HEK293T (cell line): ENCODE results near the gene MXD1.

Source experiments
- CTCF ChIA-PET: fragments of 350-600 bp; formaldehyde crosslinking; extraction: SDS; loops from one replicate; lab custom pipeline; 2021; ENCODE audit warnings: antibody characterized with exemption, inconsistent platforms; lab: Yijun Ruan, JAX
- POLR2A ChIA-PET: fragments of 350-600 bp; formaldehyde crosslinking; extraction: SDS; loops from one replicate; lab custom pipeline; 2020; ENCODE audit warnings: antibody characterized with exemption, inconsistent platforms; lab: Yijun Ruan, JAX
- DNase-seq: peaks from one replicate; pipeline ENCODE4 v3.0.0; 2012; ENCODE audit warnings: mixed read lengths; ENCODE audit errors: extremely low spot score
- ARNT ChIP-seq: fragments of 450-650 bp; IDR thresholded peaks from 2 replicates; pipeline ENCODE4 v1.6.1; 2017; ENCODE audit warnings: mild to moderate bottlenecking
- BHLHE40 ChIP-seq: fragments of 450-650 bp; IDR thresholded peaks from 2 replicates; pipeline ENCODE4 v1.6.1; 2016; ENCODE audit warnings: mild to moderate bottlenecking, moderate library complexity, borderline replicate concordance
- CTBP1 ChIP-seq: fragments of 450-650 bp; IDR thresholded peaks from 2 replicates; pipeline ENCODE4 v1.6.1; 2016; ENCODE audit warnings: borderline replicate concordance
- ELF4 ChIP-seq: fragments of 450-650 bp; IDR thresholded peaks from 2 replicates; pipeline ENCODE4 v1.6.1; 2017; ENCODE audit warnings: antibody characterized with exemption
- FOXA1 ChIP-seq: fragments of 450-650 bp; IDR thresholded peaks from 2 replicates; pipeline ENCODE4 v1.6.1; 2016; ENCODE audit warnings: mild to moderate bottlenecking
- FOXK2 ChIP-seq: fragments of 450-650 bp; IDR thresholded peaks from 2 replicates; pipeline ENCODE4 v1.6.1; 2016; ENCODE audit warnings: mild to moderate bottlenecking
- FOXM1 ChIP-seq: fragments of 450-650 bp; IDR thresholded peaks from 2 replicates; pipeline ENCODE4 v1.6.1; 2017; ENCODE audit warnings: mild to moderate bottlenecking, borderline replicate concordance
- HDGF ChIP-seq: fragments of 450-650 bp; IDR thresholded peaks from 2 replicates; pipeline ENCODE4 v1.6.1; 2017; ENCODE audit warnings: antibody characterized with exemption, borderline replicate concordance
- L3MBTL2 ChIP-seq: fragments of 450-650 bp; conservative IDR thresholded peaks from 2 replicates; pipeline ENCODE4 v1.6.1; 2016; ENCODE audit warnings: mild to moderate bottlenecking
- LEF1 ChIP-seq: fragments of 450-650 bp; IDR thresholded peaks from 2 replicates; pipeline ENCODE4 v1.6.1; 2017; ENCODE audit warnings: mild to moderate bottlenecking, borderline replicate concordance
- NFRKB ChIP-seq: fragments of 450-650 bp; IDR thresholded peaks from 2 replicates; pipeline ENCODE4 v1.6.1; 2016; ENCODE audit warnings: mild to moderate bottlenecking, moderate library complexity
- SP1 ChIP-seq: fragments of 450-650 bp; IDR thresholded peaks from 2 replicates; pipeline ENCODE4 v1.6.1; 2017
- SUZ12 ChIP-seq: fragments of 450-650 bp; IDR thresholded peaks from 2 replicates; pipeline ENCODE4 v1.6.1; 2016; ENCODE audit warnings: mild to moderate bottlenecking
- TARDBP ChIP-seq: fragments of 450-650 bp; IDR thresholded peaks from 2 replicates; pipeline ENCODE4 v1.6.1; 2016
- ZNF384 ChIP-seq: fragments of 450-650 bp; IDR thresholded peaks from 2 replicates; pipeline ENCODE4 v1.6.1; 2016
- TF ChIP-seq, protein P1 (sequence below): fragments of 450-650 bp; IDR thresholded peaks from 2 replicates; pipeline ENCODE4 v1.6.1; 2016

The MXD1 gene

DNA sequence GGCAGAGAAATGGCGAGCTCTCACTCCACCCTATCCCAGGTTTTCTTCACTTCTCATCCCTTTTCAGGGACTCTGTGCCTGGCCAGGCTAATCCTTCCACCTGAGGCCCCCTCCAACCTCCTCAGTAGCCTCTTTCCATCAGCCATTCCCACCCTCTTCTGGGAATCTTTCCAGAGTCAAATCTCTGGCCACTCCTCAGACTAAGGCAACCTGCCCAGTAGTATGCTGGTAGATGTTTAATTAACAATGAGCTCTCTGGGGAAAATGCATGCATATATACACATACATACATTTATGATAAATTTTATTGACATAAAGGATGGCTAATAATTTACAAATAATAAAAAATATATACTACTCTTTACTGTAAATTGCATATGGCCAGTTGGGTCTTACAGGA is 57.9 kb downstream of the MXD1 start:
- POLR2A ChIA-PET, result no interaction called here
- TF ChIP-seq SUZ12, result no peak
- TF ChIP-seq TARDBP, result no peak
- TF ChIP-seq CTBP1, result no peak
- TF ChIP-seq HDGF, result no peak
- TF ChIP-seq FOXA1, result no peak
- no peak for TF ChIP-seq LEF1
- no peak for TF ChIP-seq BHLHE40
- no peak for TF ChIP-seq SP1
- TF ChIP-seq NFRKB, result no peak
- no peak for TF ChIP-seq ELF4
- TF ChIP-seq, protein P1, sequence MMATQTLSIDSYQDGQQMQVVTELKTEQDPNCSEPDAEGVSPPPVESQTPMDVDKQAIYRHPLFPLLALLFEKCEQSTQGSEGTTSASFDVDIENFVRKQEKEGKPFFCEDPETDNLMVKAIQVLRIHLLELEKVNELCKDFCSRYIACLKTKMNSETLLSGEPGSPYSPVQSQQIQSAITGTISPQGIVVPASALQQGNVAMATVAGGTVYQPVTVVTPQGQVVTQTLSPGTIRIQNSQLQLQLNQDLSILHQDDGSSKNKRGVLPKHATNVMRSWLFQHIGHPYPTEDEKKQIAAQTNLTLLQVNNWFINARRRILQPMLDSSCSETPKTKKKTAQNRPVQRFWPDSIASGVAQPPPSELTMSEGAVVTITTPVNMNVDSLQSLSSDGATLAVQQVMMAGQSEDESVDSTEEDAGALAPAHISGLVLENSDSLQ, result no peak
- no peak for TF ChIP-seq ARNT
- TF ChIP-seq FOXM1, result no peak
- TF ChIP-seq FOXK2, result no peak
- no peak for TF ChIP-seq L3MBTL2
- no peak for TF ChIP-seq ZNF384
- CTCF ChIA-PET, result no interaction called here
- no peak for DNase-seq

DNA sequence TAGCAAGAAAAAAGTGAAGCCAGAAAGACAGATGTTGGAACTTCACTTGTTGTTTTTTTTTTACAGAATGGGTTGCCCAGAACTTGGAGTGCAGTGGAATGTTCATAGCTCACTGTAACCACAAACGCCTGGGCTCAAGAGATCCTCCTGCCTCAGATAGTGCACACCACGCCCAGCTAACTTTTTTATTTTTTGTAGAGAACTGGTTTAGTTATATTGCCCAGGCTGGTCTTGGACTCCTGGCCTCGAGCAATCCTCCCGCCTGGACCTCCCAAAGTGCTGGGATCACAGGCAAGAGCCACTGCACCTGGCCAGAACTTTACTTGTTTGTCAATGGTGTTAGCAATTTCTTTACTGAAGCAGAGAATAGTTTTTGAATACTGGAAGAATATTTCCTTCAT is 58.4 kb downstream of the MXD1 start:
- TF ChIP-seq FOXA1 (no peak), HDGF (no peak), ARNT (no peak), SP1 (no peak)
- POLR2A ChIA-PET, result no interaction called here
- no peak for DNase-seq
- CTCF ChIA-PET, result no interaction called here

DNA sequence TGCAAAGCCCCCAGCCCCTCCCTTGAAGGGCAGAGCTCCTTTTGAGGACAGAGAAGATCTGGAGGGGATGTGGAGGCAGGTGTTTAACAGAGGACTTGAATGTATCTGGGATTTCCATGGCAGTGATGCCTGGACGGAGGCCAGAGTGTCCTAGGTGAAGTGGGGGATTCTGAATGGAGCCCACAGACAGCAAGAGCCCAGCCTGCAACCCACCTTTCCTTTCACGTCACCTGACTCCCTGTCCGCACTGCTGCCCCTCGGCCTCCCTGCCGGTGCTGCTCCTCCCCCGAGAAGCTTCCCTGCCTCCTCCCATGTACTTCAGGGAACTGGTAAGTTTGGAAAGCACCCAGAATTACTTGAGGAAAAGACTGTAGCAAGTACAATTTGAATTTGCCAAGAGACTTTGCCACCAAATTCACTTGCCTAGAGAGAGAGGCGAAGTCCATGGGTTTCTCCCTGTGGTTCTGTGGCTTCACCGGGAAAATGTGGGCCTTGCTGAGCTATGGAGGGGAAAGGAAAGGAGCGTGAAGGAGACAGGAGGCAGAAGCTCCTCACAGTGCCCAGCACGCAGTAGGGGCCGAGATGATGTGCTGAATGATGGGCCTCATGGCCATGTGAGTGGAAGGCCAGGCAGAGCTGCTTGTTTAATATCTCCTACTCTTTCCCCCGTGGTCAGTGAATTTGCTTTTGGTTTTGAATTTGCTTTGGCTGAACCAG is 60.4 kb downstream of the MXD1 start:
- ChIA-PET POLR2A (no interaction called here), CTCF (interaction anchor here (0.7 kb wide), 1 partner anchor 31 kb away, joined by 3 read pairs; no protein-coding TSS in a partner anchor)
- DNase-seq, result no peak
- TF ChIP-seq, protein P1, result no peak

DNA sequence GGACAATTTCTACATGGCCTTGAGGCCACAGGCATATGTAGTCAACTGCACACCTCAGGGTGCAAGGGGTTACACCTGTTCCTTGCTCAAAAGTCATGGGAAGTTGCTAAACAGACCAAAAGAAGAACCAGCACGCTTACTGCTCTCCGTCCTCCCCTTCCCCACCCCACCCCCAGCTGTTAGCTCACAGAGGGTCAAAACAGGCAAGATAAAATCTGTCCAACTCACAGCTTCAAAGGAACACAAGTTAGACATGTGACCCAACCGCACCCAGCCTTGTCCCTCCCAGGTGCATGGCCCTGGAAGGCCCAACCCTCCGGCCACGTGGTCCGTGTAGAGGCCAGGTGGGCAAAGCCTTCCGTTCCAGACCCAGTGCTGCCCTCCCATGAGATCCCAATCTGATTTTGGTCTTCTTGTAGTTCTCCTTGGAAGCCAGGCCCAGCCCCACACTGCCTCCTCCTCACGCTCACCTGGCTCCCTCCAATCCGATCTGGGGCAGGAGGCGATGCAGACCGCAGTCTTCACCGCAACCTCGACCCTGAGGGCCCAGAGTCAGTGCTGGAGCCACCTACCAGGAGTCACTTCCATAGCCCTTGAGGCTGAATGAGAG is 61.0 kb downstream of the MXD1 start:
- CTCF ChIA-PET, result no interaction called here
- POLR2A ChIA-PET, result no interaction called here
- TF ChIP-seq TARDBP (no peak), SP1 (no peak), FOXA1 (no peak), NFRKB (no peak), ZNF384 (no peak), ELF4 (no peak), FOXM1 (no peak), SUZ12 (no peak), FOXK2 (no peak), CTBP1 (no peak), L3MBTL2 (no peak), ARNT (no peak), HDGF (no peak), BHLHE40 (no peak), LEF1 (no peak)
- TF ChIP-seq, protein P1, result no peak
- DNase-seq, result no peak

DNA sequence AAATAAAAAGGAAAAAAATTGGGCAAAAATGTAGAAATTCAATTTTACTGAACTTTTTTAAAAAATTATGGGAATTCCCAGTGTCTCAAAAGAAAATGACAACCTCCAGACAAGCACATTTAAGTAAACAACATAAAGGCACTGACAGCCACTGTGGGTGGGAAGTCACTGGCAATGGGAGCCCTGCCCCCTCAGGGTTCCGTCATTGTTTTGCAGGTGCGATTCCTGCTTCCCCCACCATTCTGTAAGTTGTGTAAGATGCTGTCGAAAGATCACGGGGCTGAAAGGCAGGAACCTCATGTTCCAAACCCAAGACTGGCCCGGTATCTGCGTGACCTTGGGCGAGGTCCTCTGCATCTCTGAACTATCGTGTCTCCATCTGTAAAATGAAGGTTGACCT is 62.3 kb downstream of the MXD1 start:
- POLR2A ChIA-PET, result no interaction called here
- CTCF ChIA-PET, result no interaction called here
- no peak for DNase-seq
- TF ChIP-seq SP1 (no peak), BHLHE40 (no peak)

DNA sequence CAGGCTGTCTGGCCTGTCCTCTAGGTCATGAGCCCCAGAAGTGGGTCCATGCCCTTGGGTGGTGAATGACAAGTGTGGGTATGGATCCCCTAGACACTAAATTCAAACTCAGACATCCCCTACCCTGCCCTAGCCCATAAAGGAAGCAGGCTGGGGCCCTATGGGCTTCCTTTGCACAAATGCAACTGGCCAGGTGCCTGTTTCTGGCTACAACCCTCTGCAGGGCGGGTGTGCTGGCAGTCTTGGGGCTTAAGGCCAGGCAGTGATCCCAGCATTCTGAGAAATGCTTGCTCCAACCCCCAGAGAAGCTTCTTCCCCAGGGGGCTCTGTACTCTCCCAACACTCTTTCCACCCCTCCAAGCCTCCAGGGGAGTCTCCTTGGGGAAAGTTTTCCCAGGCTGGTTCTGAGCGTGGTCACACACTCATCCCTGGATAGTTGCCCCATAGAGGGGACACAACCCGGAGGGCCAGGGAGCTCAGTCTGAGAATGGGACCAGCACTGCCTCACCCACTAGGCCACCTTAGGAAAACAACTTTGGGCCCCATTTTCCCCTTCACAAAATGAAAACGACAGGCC is 63.1 kb downstream of the MXD1 start:
- CTCF ChIA-PET, result interaction anchor here (0.6 kb wide), 1 partner anchor 143 kb away, joined by 5 read pairs; no protein-coding TSS in a partner anchor
- TF ChIP-seq, protein P1, result no peak
- no peak for TF ChIP-seq BHLHE40
- TF ChIP-seq TARDBP, result no peak
- no peak for TF ChIP-seq SUZ12
- no peak for TF ChIP-seq CTBP1
- TF ChIP-seq FOXM1, result no peak
- TF ChIP-seq FOXA1, result no peak
- no peak for TF ChIP-seq ARNT
- TF ChIP-seq FOXK2, result no peak
- DNase-seq, result no peak
- POLR2A ChIA-PET, result no interaction called here
